K562 (cell line): ENCODE data around the gene PLEKHM3. TPM values are rescaled to one million over a fixed set of nuclear protein-coding genes. Genes with fewer than 3 reads are reported as not detected.

Experiments
- ATAC-seq: fragments of 200-7000 bp; cut with Tn5 transposase; 3 replicates; pipeline ENCODE4 v1.9.1; 2020; ENCODE audit warnings: moderate library complexity
- BruUV-seq: library from RNA; stranded (reverse); fragments of 400-500 nt; replicated peaks from 2 replicates; lab custom pipeline; 2021; lab: Mats Ljungman, UMichigan
- CTCF ChIA-PET: fragments of 300-600 bp; formaldehyde crosslinking; extraction: SDS; loops from one replicate; lab custom pipeline; 2021; ENCODE audit warnings: low intra/inter-chr PET ratio; lab: Yijun Ruan, JAX
- POLR2A ChIA-PET: fragments of 300-600, 350-650 bp; sonication (Branson Sonifier 250); formaldehyde crosslinking; extraction: SDS; loops from one replicate; lab custom pipeline; 2021; ENCODE audit warnings: antibody characterized with exemption, inconsistent platforms; lab: Yijun Ruan, JAX
- DNase-seq, 4 experiments: peaks; one replicate each; pipeline versions ENCODE4 v3.0.0 to v3.0.0-alpha.2; 2011 to 2018; ENCODE audit warnings: low spot score in 3 of 4, mixed read lengths in 3 of 4; ENCODE audit errors: extremely low read depth in 1 of 4
- FAIRE-seq: peaks from 2 replicates; lab custom pipeline; 2011; peaks lifted over from hg19 to GRCh38; lab: Jason Lieb, UNC
- H2AFZ ChIP-seq: 2 replicates; pipeline ENCODE4 v1.6.0; 2011; ENCODE audit warnings: low read depth, low read length, control low read depth, inconsistent platforms
- H3K27ac ChIP-seq: fragments of 200-600 bp; 3 replicates; pipeline ENCODE4 v1.8.0; 2011; ENCODE audit warnings: low read depth, mild to moderate bottlenecking, control low read depth, inconsistent platforms, low read length, moderate library complexity, mixed read lengths; ENCODE audit errors: extremely low read depth
- H3K27me3 ChIP-seq, 2 experiments: fragments of 300-600 bp in 1 of 2; 2 replicates in 1 of 2; 3 replicates in 1 of 2; pipeline versions ENCODE4 v1.6.0 to v1.8.0; 2011; ENCODE audit warnings: inconsistent platforms in 2 of 2, low read length in 2 of 2, mild to moderate bottlenecking in 1 of 2, mixed read lengths in 1 of 2, moderate library complexity in 1 of 2; ENCODE audit not compliant: control insufficient read depth in 2 of 2, insufficient read depth in 2 of 2
- H3K36me3 ChIP-seq: fragments of 300-600 bp; 3 replicates; pipeline ENCODE4 v1.8.0; 2011; ENCODE audit warnings: mild to moderate bottlenecking, low read length, inconsistent platforms; ENCODE audit not compliant: control insufficient read depth, insufficient read depth
- H3K4me1 ChIP-seq, 2 experiments: fragments of 200-600 bp in 1 of 2; replicated peaks in 1 of 2; 2 replicates in 1 of 2; 3 replicates in 1 of 2; pipeline versions ENCODE4 v1.5.1 to v1.8.0; 2011; ENCODE audit warnings: inconsistent platforms in 2 of 2, low read length in 2 of 2, mild to moderate bottlenecking in 1 of 2, mixed read lengths in 1 of 2, moderate library complexity in 1 of 2; ENCODE audit not compliant: control insufficient read depth in 2 of 2, insufficient read depth in 2 of 2
- H3K4me2 ChIP-seq: 2 replicates; pipeline ENCODE4 v1.6.1; 2011; ENCODE audit warnings: low read length, control low read depth, inconsistent platforms, mixed read lengths; ENCODE audit not compliant: insufficient read depth
- H3K4me3 ChIP-seq: fragments of 200-600 bp; sonication (generic), shearing (Covaris generic); 2 replicates; pipeline ENCODE4 v1.5.1; 2016; ENCODE audit warnings: control low read depth, inconsistent platforms
- H3K79me2 ChIP-seq: fragments of 200-600 bp; 3 replicates; pipeline ENCODE4 v1.8.0; 2011; ENCODE audit warnings: low read length, inconsistent platforms; ENCODE audit not compliant: control insufficient read depth, insufficient read depth
- H3K9ac ChIP-seq, 2 experiments: 2 replicates each; pipeline versions ENCODE4 v1.6.0 to v1.6.1; 2011; ENCODE audit warnings: low read depth in 2 of 2, low read length in 2 of 2, control low read depth in 1 of 2, inconsistent platforms in 1 of 2, mild to moderate bottlenecking in 1 of 2, mixed read lengths in 1 of 2; ENCODE audit not compliant: insufficient read depth in 1 of 2
- H3K9me1 ChIP-seq: one replicate; pipeline ENCODE4 v1.6.0; 2011; ENCODE audit warnings: inconsistent platforms, mild to moderate bottlenecking, low read length, moderate library complexity; ENCODE audit not compliant: control insufficient read depth, insufficient read depth
- H3K9me3 ChIP-seq: replicated peaks from 2 replicates; pipeline ENCODE4 v1.5.1; 2011; ENCODE audit warnings: low read depth, low read length, inconsistent platforms; ENCODE audit not compliant: control insufficient read depth, insufficient read depth
- H4K20me1 ChIP-seq: replicated peaks from 2 replicates; pipeline ENCODE4 v1.6.1; 2011; ENCODE audit warnings: low read length, inconsistent platforms, mixed read lengths; ENCODE audit not compliant: control insufficient read depth, insufficient read depth
- GTF2F1 ChIP-seq: IDR thresholded peaks from 2 replicates; pipeline ENCODE4 v1.6.1; 2011; ENCODE audit warnings: low read depth, low read length, improper control_type of control experiment
- HEY1 ChIP-seq: fragments of 250-450 bp; sonication (Bioruptor Pico); IDR thresholded peaks from 2 replicates; pipeline ENCODE4 v1.5.0; 2020; ENCODE audit warnings: mild to moderate bottlenecking, moderate library complexity, borderline replicate concordance
- POU5F1 ChIP-seq: fragments of 150-350 bp; IDR thresholded peaks from 2 replicates; pipeline ENCODE4 v1.6.1; 2014; ENCODE audit warnings: borderline replicate concordance, low read length, low read depth, mild to moderate bottlenecking; ENCODE audit not compliant: partially characterized antibody
- RBBP5 ChIP-seq: fragments of 200-600 bp; sonication (generic); IDR thresholded peaks from 2 replicates; pipeline ENCODE4 v1.6.1; 2012; ENCODE audit warnings: borderline replicate concordance, mild to moderate bottlenecking, low read length, control low read depth, inconsistent platforms; ENCODE audit not compliant: insufficient read depth, poor library complexity, severe bottlenecking
- SMARCC2 ChIP-seq: fragments of 450-650 bp; IDR thresholded peaks from 2 replicates; pipeline ENCODE4 v1.6.1; 2017; ENCODE audit warnings: antibody characterized with exemption, moderate library complexity, mild to moderate bottlenecking, low read depth
- SREBF1 ChIP-seq: fragments of 150-350 bp; IDR thresholded peaks from 2 replicates; pipeline ENCODE4 v1.6.1; 2014; ENCODE audit warnings: antibody characterized with exemption, low read depth, low read length, borderline replicate concordance
- TARDBP ChIP-seq: fragments of 450-650 bp; IDR thresholded peaks from 2 replicates; pipeline ENCODE4 v1.6.1; 2016
- WGBS: fragments of 100-300 bp; shearing (Covaris generic); methylation state at CpG from one replicate; pipeline ENCODE4 v1.1.6; 2016; ENCODE audit warnings: low coverage, mixed read lengths; ENCODE audit not compliant: insufficient coverage; ENCODE audit errors: missing lambda C conversion rate; 5-methylcytosine and 5-hydroxymethylcytosine counted together
- in situ Hi-C: fragments of 300-500 bp; cut with MboI; formaldehyde crosslinking; loops from 4 replicates; pipeline ENCODE4 v1.15.0; 2018; ENCODE audit warnings: inconsistent platforms, mixed read lengths
- intact Hi-C: fragments of 100-400 bp; cut with micrococcal nuclease; formaldehyde crosslinking; loops from 2 replicates; pipeline ENCODE4 v1.14.2; 2022
- polyA plus RNA-seq, 8 experiments: library from polyadenylated mRNA; depleted of rRNA in 4 of 8; stranded (reverse) in 5 of 8; unstranded in 3 of 8; fragments of >200 nt; fragmentation: Nextera tagmentation in 2 of 8; fragmentation: Illumina TruSeq in 1 of 8; extraction: Ambion mirVana in 2 of 8; extraction: Trizol in 1 of 8; gene quantifications; 2 replicates each; pipeline versions ENCODE4 v1.2.1 to v1.2.3, GENCODE V29; 2011 to 2014; ENCODE audit warnings: inconsistent platforms in 1 of 8, missing spikeins in 1 of 8
- total RNA-seq, 7 experiments: library from RNA; depleted of rRNA in 6 of 7; stranded (reverse); fragments of >200 nt in 6 of 7; fragmentation: Illumina TruSeq in 2 of 7; extraction: Trizol in 2 of 7; gene quantifications; 2 replicates each; pipeline versions ENCODE4 v1.2.1 to v1.2.3, GENCODE V29; 2011 to 2021; ENCODE audit warnings: low replicate concordance in 1 of 7
- TF ChIP-seq, protein P1 (sequence below): fragments of 450-650 bp; formaldehyde crosslinking; IDR thresholded peaks from 2 replicates; pipeline ENCODE4 v1.4.0; 2022; ENCODE audit warnings: missing genetic modification characterization
- TF ChIP-seq, protein P2 (sequence below): sonication (generic); formaldehyde crosslinking; IDR thresholded peaks from 2 replicates; pipeline ENCODE4 v1.8.1; 2023; ENCODE audit warnings: mild to moderate bottlenecking, missing genetic modification reagents
- TF ChIP-seq, protein P3 (sequence below): fragments of 450-650 bp; IDR thresholded peaks from one replicate; pipeline ENCODE4 v1.6.1; 2018; ENCODE audit warnings: mild to moderate bottlenecking, moderate library complexity; ENCODE audit not compliant: partially characterized antibody

The PLEKHM3 gene
- total and polyA plus RNA-seq, 9 of the 15 experiments (the other 6 are each of a cell fraction or from before 2014, with no cell fraction given) = 0.24 to 1.6 (median 1.0) TPM

DNA sequence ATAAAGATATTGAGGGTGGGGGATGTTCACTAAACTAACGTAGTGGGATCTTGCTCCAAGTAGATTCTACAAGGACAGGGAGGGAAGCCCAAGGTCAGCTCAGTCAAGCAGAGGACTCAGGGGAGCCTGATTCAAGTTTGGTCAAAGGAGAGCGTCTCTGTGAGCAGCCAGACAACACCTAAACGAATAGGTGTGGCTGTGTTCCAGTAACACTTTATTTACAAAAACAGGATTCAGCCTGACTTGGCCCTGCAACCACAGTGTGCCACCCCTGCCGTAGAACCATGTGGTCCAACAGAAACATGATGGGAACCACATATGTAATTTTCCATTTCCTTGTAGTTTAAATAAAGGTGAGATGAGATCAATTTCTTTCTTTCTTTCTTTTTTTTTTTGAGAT lies 237.5 kb downstream of the PLEKHM3 start:
- Histone ChIP-seq H3K4me3 (no peak overlapping the region), H2AFZ (peak overlapping the region; percentile 17; the same call in 1 of the 2 replicates), H3K4me1 (peaks cover 8 to 11% of the 10 kb centered on the region in 2 experiments; a peak in 4 of 5 replicates), H3K9me3 (no peaks in the 10 kb centered on the region), H3K9me1 (no peaks in the 10 kb centered on the region), H3K79me2 (no peaks in the 10 kb centered on the region), H3K27ac (no peak overlapping the region), H3K27me3 (no peaks in the 10 kb centered on the region), H4K20me1 (no peaks in the 10 kb centered on the region), H3K4me2 (no peak overlapping the region), H3K9ac (peak overlapping the region in 1 of 2 experiments; percentile 58; a peak in 1 of 4 replicates), H3K36me3 (no peaks in the 10 kb centered on the region)
- intact Hi-C loops = no loop called here
- WGBS = 58% methylated on average over 4 of the region's 4 CpGs
- in situ Hi-C loops = no loop called here
- CTCF ChIA-PET = no interaction called here
- FAIRE-seq (no peak), ATAC-seq (no peak), DNase-seq (no peak)
- no peak for TF ChIP-seq TARDBP
- TF ChIP-seq RBBP5 = no peak
- TF ChIP-seq, protein P1, sequence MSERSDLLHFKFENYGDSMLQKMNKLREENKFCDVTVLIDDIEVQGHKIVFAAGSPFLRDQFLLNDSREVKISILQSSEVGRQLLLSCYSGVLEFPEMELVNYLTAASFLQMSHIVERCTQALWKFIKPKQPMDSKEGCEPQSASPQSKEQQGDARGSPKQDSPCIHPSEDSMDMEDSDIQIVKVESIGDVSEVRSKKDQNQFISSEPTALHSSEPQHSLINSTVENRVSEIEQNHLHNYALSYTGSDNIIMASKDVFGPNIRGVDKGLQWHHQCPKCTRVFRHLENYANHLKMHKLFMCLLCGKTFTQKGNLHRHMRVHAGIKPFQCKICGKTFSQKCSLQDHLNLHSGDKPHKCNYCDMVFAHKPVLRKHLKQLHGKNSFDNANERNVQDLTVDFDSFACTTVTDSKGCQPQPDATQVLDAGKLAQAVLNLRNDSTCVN = no peak
- no TSS peak for BruUV-seq
- POLR2A ChIA-PET = no interaction called here

DNA sequence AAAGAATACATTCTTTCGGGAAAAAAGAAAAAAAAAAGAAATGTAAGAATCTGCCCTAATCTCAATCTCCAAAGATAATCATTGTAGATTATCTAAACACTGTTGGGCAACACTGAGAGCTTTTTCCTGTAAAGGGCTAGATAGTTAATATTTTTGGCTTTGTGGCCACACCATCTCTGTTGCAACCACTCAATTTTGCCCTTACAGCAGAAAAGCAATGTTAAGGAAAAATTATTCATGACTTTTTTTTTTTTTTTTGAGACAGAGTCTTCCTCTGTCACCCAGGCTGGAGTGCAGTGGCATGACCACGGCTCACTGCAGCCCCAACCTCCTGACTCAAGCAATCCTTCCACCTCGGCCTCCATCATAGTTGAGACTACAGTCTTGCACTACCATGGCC lies 238.3 kb downstream of the PLEKHM3 start:
- BruUV-seq = no TSS peak
- DNase-seq (no peak), FAIRE-seq (no peak), ATAC-seq (no peak)
- 51% methylated on average over 2 of the region's 3 CpGs for WGBS
- CTCF ChIA-PET = no interaction called here
- no peaks in the 10 kb centered on the region for H3K9me3 ChIP-seq
- H2AFZ ChIP-seq = no peak overlapping the region
- no peaks in the 10 kb centered on the region for H3K27me3 ChIP-seq
- H3K9me1 ChIP-seq = no peaks in the 10 kb centered on the region
- no peak overlapping the region for H3K4me2 ChIP-seq
- H3K36me3 ChIP-seq = no peaks in the 10 kb centered on the region
- H3K27ac ChIP-seq = no peak overlapping the region
- no peaks in the 10 kb centered on the region for H3K79me2 ChIP-seq
- H3K4me1 ChIP-seq = peaks cover 6 to 8% of the 10 kb centered on the region in 2 experiments; a peak in 3 of 5 replicates
- in situ Hi-C loops = no loop called here
- POLR2A ChIA-PET = interaction anchor here (0.7 kb wide), 1 partner anchor 10 kb away, joined by 3 read pairs; no protein-coding TSS in a partner anchor
- no peaks in the 10 kb centered on the region for H4K20me1 ChIP-seq
- no peak overlapping the region for H3K4me3 ChIP-seq
- intact Hi-C loops = no loop called here
- H3K9ac ChIP-seq = no peak overlapping the region
- TF ChIP-seq GTF2F1 (no peak), POU5F1 (no peak), SMARCC2 (no peak), SREBF1 (no peak), HEY1 (CRISPR knock-in tag) (no peak)
- TF ChIP-seq, protein P2, sequence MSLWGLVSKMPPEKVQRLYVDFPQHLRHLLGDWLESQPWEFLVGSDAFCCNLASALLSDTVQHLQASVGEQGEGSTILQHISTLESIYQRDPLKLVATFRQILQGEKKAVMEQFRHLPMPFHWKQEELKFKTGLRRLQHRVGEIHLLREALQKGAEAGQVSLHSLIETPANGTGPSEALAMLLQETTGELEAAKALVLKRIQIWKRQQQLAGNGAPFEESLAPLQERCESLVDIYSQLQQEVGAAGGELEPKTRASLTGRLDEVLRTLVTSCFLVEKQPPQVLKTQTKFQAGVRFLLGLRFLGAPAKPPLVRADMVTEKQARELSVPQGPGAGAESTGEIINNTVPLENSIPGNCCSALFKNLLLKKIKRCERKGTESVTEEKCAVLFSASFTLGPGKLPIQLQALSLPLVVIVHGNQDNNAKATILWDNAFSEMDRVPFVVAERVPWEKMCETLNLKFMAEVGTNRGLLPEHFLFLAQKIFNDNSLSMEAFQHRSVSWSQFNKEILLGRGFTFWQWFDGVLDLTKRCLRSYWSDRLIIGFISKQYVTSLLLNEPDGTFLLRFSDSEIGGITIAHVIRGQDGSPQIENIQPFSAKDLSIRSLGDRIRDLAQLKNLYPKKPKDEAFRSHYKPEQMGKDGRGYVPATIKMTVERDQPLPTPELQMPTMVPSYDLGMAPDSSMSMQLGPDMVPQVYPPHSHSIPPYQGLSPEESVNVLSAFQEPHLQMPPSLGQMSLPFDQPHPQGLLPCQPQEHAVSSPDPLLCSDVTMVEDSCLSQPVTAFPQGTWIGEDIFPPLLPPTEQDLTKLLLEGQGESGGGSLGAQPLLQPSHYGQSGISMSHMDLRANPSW = no peak
- TF ChIP-seq, protein P3, sequence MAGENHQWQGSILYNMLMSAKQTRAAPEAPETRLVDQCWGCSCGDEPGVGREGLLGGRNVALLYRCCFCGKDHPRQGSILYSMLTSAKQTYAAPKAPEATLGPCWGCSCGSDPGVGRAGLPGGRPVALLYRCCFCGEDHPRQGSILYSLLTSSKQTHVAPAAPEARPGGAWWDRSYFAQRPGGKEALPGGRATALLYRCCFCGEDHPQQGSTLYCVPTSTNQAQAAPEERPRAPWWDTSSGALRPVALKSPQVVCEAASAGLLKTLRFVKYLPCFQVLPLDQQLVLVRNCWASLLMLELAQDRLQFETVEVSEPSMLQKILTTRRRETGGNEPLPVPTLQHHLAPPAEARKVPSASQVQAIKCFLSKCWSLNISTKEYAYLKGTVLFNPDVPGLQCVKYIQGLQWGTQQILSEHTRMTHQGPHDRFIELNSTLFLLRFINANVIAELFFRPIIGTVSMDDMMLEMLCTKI = no peak
